Stimulated activated CD4-positive, alpha-beta T cell treated with anti-CD3 and anti-CD28 coated beads, Interleukin-12 subunit alpha, Interleukin-12 subunit beta, amount 100 ng/mL, for 48 hours (primary cell): ENCODE measurements around the gene PCSK6.
"Not testable (repeated sequence)": the region's sequence is repeated elsewhere in the genome, so short reads cannot be mapped to it uniquely, and the experiment has no call there.

Source experiments
- DNase-seq, 3 donors: peaks; one replicate each; pipeline ENCODE4 v3.0.0-alpha.2; 2020; ENCODE audit warnings: low read depth in 2 of 3, low spot score in 1 of 3

Gene PCSK6

GRCh38 chr15:101463696-101464095, 25.8 kb downstream of the PCSK6 start:
- DNase-seq = not testable (repeated sequence)

- DNase-seq = no peak
Measured at GRCh38 chr15:101463270-101463669, 26.2 kb downstream of the PCSK6 start.

DNA sequence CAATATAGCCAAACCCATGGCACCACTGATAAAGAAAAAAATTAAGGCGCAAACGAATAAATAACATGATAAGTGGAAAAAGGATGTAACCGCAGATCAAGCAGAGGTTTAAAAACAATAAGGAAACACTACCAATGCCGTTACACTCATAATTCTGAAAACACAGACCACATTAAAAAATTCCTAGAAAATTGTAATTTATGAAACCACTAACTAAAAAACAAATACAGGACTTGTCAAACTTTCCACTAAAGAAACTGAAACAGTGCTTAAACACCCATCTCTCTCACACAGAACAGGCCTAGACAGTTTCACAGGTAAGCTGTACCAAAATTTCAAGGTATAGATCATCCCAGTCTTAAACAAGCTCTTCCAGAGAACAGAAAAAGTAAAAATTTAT, 28.4 kb downstream of the PCSK6 start:
- no peak for DNase-seq

DNA sequence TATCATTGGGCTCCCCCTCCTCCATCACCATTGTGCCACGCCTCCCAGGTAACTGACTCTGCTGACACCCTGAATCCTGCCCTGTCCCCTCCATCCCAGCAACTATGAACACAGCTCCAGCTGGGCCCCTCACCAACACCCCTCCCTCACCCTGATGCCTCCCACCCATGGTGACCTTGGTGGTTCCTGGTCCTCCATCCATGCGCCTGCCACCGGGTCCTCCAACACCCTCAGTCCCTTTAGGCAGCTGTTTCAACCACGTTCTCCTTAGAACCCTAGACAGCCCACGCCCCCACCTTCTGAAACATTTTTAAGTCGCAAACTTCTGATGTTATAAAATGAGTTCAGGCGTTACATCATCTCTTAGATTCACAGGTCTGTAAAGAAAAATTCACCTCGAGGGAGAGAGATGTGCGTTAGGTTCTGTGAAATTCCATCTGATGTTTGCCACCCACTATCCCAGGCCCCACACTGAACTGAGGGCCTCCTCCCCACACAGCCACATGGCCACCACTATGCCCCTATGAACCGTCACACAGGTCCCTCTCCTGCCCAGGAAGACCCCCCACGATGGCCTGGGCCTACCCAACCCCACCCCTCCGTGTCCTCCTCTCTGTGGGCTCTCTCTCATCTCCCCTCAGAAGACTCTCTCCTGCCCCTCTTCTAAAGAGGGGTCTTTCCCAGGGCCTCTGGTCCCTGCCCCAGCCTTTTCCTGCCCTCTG, 29.8 kb downstream of the PCSK6 start:
- no peak for DNase-seq

DNA sequence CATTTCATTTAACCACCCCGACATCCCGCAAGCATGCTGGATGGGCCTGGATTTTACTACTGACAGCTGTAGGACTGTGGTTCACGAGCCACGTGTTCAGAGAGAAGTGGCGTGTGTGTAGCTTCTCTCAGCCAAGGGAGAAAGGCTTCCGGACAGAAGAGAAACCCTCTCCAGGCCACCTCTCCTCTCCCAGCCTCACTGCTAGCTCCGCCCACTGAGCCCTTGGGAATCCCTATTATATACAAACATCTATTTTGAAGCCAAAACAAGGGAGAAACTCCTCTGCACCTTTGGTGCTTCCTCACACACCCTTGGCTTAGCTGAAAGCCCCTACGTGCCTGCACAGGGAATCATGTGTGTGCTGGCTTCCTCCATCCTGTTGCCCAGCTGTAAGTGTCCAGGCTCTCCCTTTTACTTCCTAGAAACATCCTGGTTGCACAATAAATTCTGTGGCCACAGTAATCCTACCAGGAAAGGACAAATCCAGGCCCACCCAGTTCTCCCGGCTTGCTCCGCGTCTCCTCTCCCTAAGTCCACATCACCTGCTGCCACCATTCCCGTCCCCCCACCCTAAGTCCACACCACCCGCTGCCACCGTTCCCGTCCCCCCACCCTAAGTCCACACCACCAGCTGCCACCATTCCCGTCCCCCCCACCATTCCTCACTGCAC, 30.5 kb downstream of the PCSK6 start:
- DNase-seq = no peak

- no peak for DNase-seq
Measured at GRCh38 chr15:101458158-101458900, 31.2 kb downstream of the PCSK6 start.

DNA sequence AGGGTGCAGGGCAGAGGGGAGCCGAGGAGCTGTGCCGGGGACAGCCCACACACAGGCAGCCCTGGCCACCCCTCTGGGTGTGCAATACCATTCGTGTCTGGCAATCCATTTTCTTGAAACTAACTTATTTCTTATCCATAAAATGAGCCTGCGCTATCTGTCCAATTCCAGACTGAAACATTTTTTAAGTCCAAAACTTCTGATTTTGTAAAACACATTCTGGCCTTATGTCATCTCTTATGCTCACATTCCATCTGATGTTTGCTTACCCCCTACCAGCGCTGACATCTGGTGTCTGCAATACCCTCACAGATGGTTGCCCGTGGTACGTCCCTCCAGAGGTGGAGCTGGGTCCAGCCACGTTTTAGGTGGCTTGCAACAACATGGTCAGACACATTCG, 31.8 kb downstream of the PCSK6 start:
- no peak for DNase-seq

GRCh38 chr15:101456057-101456739, 33.3 kb downstream of the PCSK6 start:
- no peak for DNase-seq

GRCh38 chr15:101455291-101456025, 34.0 kb downstream of the PCSK6 start:
- no peak for DNase-seq

- not testable (repeated sequence) for DNase-seq
Measured at GRCh38 chr15:101454781-101455180, 34.7 kb downstream of the PCSK6 start.

DNA sequence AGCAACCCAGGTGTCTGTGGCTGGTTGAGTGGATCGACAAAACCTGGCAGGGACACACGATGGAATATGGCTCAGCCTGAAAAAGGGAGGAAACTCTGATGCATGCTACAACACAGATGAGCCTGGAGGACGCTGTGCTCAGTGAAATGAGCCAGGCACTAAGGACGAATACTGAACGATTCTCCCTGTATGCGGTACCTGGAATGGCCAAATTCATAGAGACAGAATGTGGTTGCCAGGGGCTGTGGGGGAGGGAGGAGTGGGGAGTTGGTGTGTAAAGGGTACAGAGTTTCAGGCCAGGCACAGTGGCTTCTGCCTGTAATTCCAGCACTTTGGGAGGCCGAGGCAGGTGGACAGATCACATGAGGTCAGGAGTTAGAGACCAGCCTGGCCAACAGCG, 35.1 kb downstream of the PCSK6 start:
- DNase-seq = no peak

GRCh38 chr15:101453123-101454120, 36.1 kb downstream of the PCSK6 start:
- DNase-seq = no peak

GRCh38 chr15:101452572-101452971, 36.9 kb downstream of the PCSK6 start:
- DNase-seq = no peak

GRCh38 chr15:101451846-101452245, 37.7 kb downstream of the PCSK6 start:
- no peak for DNase-seq

DNA sequence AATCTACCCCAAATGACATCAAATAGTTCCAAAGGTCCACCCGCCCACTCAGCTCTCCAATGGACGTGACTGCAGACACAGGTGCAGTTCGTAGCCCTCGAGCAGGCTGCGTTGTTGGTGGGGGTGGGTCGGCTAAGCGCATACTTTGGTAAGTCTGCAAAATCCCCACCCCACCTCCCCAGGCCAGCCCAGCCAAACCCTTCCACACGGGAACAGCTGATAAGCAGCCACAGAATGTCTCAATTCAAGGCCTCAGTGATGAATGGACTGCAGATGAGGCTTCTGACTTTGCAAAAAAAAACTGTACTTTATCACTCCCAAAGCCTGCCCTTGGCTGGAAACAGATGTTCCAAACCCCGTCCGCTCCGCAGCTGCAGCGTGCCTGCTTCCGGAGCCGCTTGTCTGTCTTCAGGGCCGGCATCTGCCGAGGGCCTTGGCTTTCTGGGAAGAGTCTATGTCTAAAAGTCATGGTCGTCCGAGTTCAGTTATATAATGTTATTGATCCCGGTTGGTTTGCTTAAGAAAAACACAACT, 38.2 kb downstream of the PCSK6 start:
- no peak for DNase-seq

DNA sequence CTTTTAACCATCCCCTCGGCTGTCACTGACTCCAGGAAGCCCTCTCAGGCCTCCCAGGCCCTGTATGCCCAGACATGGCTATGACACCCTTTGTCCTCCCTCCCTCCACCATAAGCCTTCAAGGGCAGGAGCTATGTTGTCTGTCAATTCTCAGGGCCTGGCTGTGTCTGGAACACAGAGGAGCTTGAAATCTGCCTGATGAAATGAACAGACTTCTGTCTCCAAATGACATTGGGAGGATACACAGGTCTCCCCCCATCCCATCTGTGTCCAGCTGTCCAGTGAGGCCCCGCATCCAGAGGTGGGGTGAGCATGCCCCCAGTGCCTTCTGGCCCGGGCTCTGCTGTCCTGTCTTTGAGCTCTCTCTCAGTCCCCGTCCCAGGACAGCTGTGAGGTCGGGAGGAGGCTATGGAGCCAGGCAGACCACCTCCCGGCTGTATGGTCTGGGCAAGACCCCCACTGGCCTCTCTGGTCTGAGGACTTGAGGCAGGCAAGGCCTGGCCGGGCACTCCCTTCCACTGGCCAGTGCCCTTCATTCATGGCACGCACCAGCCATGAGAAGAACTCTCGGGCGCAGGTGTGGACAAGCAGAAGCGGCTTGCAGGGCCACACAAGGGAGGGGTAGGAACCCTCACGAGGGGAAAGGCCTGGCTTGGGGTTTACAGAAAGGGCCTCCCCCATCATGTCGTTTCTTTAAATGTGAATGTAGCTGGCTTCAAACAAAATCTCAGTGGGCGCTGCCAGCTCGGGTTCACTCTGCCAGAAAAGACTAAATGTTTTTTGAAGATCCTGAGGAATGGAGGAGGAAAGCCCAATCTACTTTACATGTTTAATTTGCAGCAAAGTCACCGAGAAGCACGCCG, 38.9 kb downstream of the PCSK6 start:
- DNase-seq = no peak

DNA sequence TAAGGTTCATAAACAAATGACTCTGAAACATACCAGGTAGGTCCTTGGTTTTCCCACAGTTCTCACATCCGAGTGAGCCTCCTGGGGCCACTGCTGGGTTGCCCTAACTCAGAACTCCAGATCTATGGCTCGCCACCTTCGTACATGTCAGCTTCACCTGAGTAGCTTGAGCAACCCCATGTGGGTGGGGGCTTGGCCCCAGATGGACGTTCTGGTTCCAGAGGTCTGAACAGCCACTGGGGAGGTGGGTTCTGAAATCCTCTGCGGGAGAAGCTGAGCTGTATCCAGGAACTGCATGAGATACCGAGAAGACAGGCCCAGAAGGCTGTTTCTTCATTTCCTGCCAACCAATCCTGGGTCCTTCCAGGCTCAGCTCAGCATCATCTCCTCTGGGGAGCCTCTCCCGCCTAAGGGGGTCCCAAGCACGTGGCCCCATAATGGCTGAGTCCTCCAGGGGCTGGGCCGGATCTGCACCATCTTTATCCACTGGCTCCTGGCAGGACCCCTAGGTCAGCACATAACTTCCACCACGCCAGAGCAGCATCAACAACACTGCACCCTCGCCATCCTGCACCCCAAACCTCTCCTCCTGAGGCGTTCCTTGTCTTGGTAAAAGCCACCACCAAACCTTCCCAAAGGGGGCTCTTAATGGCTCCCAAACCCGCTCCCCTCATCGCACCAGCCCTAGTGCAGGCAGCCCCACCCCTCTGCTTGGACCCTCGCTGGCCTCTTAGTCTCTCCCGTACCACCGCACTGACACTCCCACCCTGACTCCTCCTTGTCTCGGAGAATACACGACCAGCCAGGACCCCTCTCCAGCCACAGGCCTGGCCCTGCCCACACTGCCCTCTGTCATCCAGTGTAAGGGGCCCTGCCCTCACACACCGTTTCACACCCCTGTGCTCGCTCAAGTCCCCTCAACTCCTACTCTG, 39.8 kb downstream of the PCSK6 start:
- DNase-seq = no peak
